ENCODE data around the gene CRTAC1. TPM values are rescaled to one million over a fixed set of nuclear protein-coding genes. Genes with fewer than 3 reads are reported as not detected.

Gene CRTAC1
- total RNA-seq, 1 donor from 2014 or later, result not detected

Other genes with a start within 250 kb of the CRTAC1 start
- 5.3 and 5.5 TPM in 2 replicates for gene GOLGA7B, start 180.8 kb downstream of the CRTAC1 start, total RNA-seq
- 17.5 and 18.3 TPM in 2 replicates for gene R3HCC1L, start 104.0 kb upstream of the CRTAC1 start, total RNA-seq
- not detected in 2 replicates for gene LOXL4, start 237.6 kb upstream of the CRTAC1 start, total RNA-seq

Measured in T-helper 1 cell treated with Interleukin-12 subunit alpha and Interleukin-12 subunit beta and Interleukin-4 antibody, amounts not matched to agents 30 ng/mL and 1 ng/mL, for 36 hours (primary cell).